Ovary (tissue), 9 donors: ENCODE data around the gene SPATA2L. TPM values are rescaled to one million over a fixed set of nuclear protein-coding genes. Genes with fewer than 3 reads are reported as not detected.

ENCODE experiments used
- DNase-seq, 5 donors: peaks; one replicate each; pipeline ENCODE4 v3.0.0-alpha.2; 2019 to 2020
- H3K27ac ChIP-seq, 2 donors: fragments of 200-600 bp; one replicate each; pipeline versions ENCODE4 v1.5.1 to v1.8.0; 2019 to 2022
- H3K27me3 ChIP-seq: fragments of 200-600 bp; one replicate; pipeline ENCODE4 v1.8.0; 2022
- H3K36me3 ChIP-seq: fragments of 200-600 bp; sonication (generic); one replicate; pipeline ENCODE4 v1.5.1; 2019
- H3K4me1 ChIP-seq: one replicate; pipeline ENCODE4 v1.8.1; 2013; ENCODE audit warnings: mild to moderate bottlenecking, moderate library complexity; ENCODE audit not compliant: insufficient read depth
- H3K4me3 ChIP-seq: fragments of 200-600 bp; sonication (generic); one replicate; pipeline ENCODE4 v1.5.1; 2017
- H3K9me3 ChIP-seq, 2 donors: fragments of 200-600 bp in 1 of 2; sonication (generic) in 1 of 2; one replicate each; pipeline versions ENCODE4 v1.5.1 to v1.8.1; 2013 to 2019; ENCODE audit warnings: mild to moderate bottlenecking in 1 of 2, moderate library complexity in 1 of 2
- CTCF ChIP-seq, 3 donors: fragments of 450-650 bp in 2 of 3; fragments of 200-600 bp in 1 of 3; IDR thresholded peaks; one replicate each; pipeline versions ENCODE4 v1.5.1 to v1.8.0; 2016 to 2022; ENCODE audit warnings: antibody characterized with exemption in 3 of 3, mild to moderate bottlenecking in 1 of 3
- EP300 ChIP-seq: sonication (generic); formaldehyde crosslinking; IDR thresholded peaks from one replicate; pipeline ENCODE4 v1.6.1; 2017; ENCODE audit warnings: antibody characterized with exemption
- POLR2A ChIP-seq: fragments of 450-650 bp; IDR thresholded peaks from one replicate; pipeline ENCODE4 v1.6.1; 2017; ENCODE audit warnings: antibody characterized with exemption, mild to moderate bottlenecking, moderate library complexity
- WGBS, 3 donors: extraction: QIAGEN DNeasy Blood & Tissue Kit in 1 of 3; methylation state at CpG; one replicate each; pipeline versions ENCODE4 v1.1.5 to v1.1.7; 2013 to 2017; 5-methylcytosine and 5-hydroxymethylcytosine counted together
- intact Hi-C, 4 donors: fragments of 100-400 bp; cut with DNase I; formaldehyde crosslinking; loops; one replicate each; pipeline versions ENCODE4 v1.11.0 to v1.15.1; 2022 to 2023
- polyA plus RNA-seq, 2 donors: library from polyadenylated mRNA; stranded (reverse); fragments of 200-250 nt in 1 of 2; fragments of 350-450 nt in 1 of 2; fragmentation: Illumina TruSeq in 1 of 2; extraction: RNeasy Lipid Tissue Mini Kit (QIAGEN cat#74804) in 1 of 2; gene quantifications; one replicate each; pipeline ENCODE4 v1.2.3, GENCODE V29; 2013 to 2014
- total RNA-seq, 7 donors: library from RNA; depleted of rRNA in 2 of 7; stranded (reverse); fragments of >200 nt in 2 of 7; fragmentation: NEBNext Ultra II Directional in 3 of 7; extraction: Animal tissue kit (Norgen Biotek cat#: 25700) in 3 of 7; gene quantifications; one replicate each; pipeline versions ENCODE4 v1.1.0 to v1.2.4, GENCODE V29; 2016 to 2023
- donor health status: DM: no; HTN: no; CAD: no; lungs with moderate emphysema.
- donor health status: DM: no; HTN: no; CAD: no.
- donor health status: Bipolar disorder and iron deficiency.
- donor health status: DM: yes; HTN: yes; CAD: no.
- donor health status: DM: no; HTN: no; CAD: no.
- donor health status: DM: yes; HTN: yes; CAD: no.

The SPATA2L gene
- total and polyA plus RNA-seq, 9 donors: 0.42 to 29.8 (median 5.2) TPM

- WGBS, 3 donors: 88 to 100% (median 96%) methylated on average over 3 of the region's 3 CpGs
- intact Hi-C loops: no loop called here
- H3K36me3 ChIP-seq: no peaks in the 10 kb centered on the region
- no peak overlapping the region for H3K4me3 ChIP-seq
- H3K9me3 ChIP-seq: no peaks in the 10 kb centered on the region
- no peaks in the 10 kb centered on the region for H3K27me3 ChIP-seq
- TF ChIP-seq CTCF (IDR thresholded peaks at IDR 0.05) (no peak), EP300 (no peak), POLR2A (no peak)
- no peak overlapping the region for H3K27ac ChIP-seq
- no peaks in the 10 kb centered on the region for H3K4me1 ChIP-seq
- no peak for DNase-seq
Measured at GRCh38 chr16:89736554-89736953, 35.0 kb upstream of the SPATA2L start.

- no peaks in the 10 kb centered on the region for H3K36me3 ChIP-seq
Measured at GRCh38 chr16:89733792-89734191, 32.3 kb upstream of the SPATA2L start.

GRCh38 chr16:89733322-89733721, 31.8 kb upstream of the SPATA2L start:
- H3K27ac ChIP-seq: no peak overlapping the region
- no peaks in the 10 kb centered on the region for H3K36me3 ChIP-seq
- H3K4me1 ChIP-seq: no peaks in the 10 kb centered on the region
- intact Hi-C loops: no loop called here
- H3K9me3 ChIP-seq: no peaks in the 10 kb centered on the region
- TF ChIP-seq CTCF (IDR thresholded peaks at IDR 0.05) (no peak), POLR2A (no peak), EP300 (no peak)
- 80 to 85% (median 81%) methylated on average over 17 of the region's 17 CpGs for WGBS, 3 donors
- H3K27me3 ChIP-seq: no peaks in the 10 kb centered on the region
- no peak overlapping the region for H3K4me3 ChIP-seq
- DNase-seq: no peak

More at GRCh38 chr16:89733792-89734191, 32.3 kb upstream of the SPATA2L start:
- H3K4me1 ChIP-seq: no peaks in the 10 kb centered on the region
- no peaks in the 10 kb centered on the region for H3K9me3 ChIP-seq
- TF ChIP-seq EP300 (no peak), POLR2A (no peak), CTCF (IDR thresholded peaks at IDR 0.05) (no peak)
- no peaks in the 10 kb centered on the region for H3K27me3 ChIP-seq
- H3K27ac ChIP-seq: no peak overlapping the region
- intact Hi-C loops: no loop called here
- 89 to 91% (median 90%) methylated on average over 21 of the region's 21 CpGs for WGBS, 3 donors
- DNase-seq: no peak
- H3K4me3 ChIP-seq: no peak overlapping the region

GRCh38 chr16:89732918-89733242, 31.4 kb upstream of the SPATA2L start:
- H3K27ac ChIP-seq: no peak overlapping the region
- no peaks in the 10 kb centered on the region for H3K36me3 ChIP-seq
- WGBS, 3 donors: 89 to 93% (median 90%) methylated on average over 9 of the region's 9 CpGs
- H3K4me1 ChIP-seq: no peaks in the 10 kb centered on the region
- no peak for TF ChIP-seq CTCF (IDR thresholded peaks at IDR 0.05)
- TF ChIP-seq EP300: no peak
- TF ChIP-seq POLR2A: no peak
- H3K9me3 ChIP-seq: no peaks in the 10 kb centered on the region
- H3K27me3 ChIP-seq: no peaks in the 10 kb centered on the region
- intact Hi-C loops: no loop called here
- DNase-seq: no peak
- no peak overlapping the region for H3K4me3 ChIP-seq
